ACHN (cell line): ENCODE data around the gene GNPNAT1.

Experiments
- DNase-seq: peaks from one replicate; pipeline ENCODE4 v3.0.0-alpha.2; 2015
- in situ Hi-C: cut with HindIII; loops from 2 replicates; pipeline ENCODE4 v1.10.0; 2017; ENCODE audit warnings: low sequenced_read_pairs, low pct_ligation_motif_present, low pct_unique_long_range_greater_than_20kb

Gene GNPNAT1

DNA sequence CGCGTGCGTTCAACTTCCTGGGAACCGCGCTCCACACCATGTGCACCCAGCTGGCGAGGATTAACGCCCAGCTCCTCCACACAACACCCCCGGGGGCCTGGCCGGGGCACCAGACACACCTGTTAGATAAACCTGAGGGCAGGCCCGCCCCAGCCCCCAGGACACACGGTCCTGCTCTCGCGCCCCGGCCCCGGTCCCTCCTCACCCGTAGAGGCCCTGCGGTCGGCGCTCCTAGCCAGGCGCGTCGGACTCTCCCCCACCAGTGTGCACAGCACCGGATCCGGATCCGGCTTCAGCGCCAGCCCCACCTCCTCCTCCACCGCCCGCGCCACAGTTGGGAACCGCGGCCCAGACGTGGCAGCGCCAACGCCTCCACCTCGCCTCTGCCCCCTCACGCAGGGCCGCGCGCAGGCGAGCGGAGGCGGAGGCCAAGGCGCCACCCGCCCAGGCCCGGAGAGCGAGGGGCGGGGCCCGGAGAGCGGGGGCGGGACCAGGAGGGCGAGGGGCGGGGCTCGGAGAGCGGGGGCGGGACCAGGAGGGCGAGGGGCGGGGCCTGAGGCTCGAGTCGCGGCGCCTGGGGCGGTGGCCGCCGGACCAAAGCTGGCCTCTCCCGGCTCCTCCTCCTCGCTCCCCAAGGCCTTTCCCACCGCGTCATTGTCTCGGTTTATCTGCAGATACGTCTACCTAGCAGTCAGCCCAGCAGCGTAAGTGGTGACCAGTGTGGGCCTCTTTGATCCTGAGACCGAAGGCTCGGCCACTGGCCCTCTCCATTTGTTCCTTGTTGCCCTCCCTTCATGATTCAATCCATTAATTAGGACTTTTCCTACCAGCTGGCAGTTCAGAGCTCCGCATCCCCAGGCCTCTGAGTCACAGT is at the start of gene GNPNAT1:
TSS of gene GNPNAT1 (minus strand) at position 385 of the 874 bp plus-strand sequence. CDS start 6,957 bp downstream, outside the sequence.
- peak; percentile 92 for DNase-seq
- in situ Hi-C loops = no loop called here

DNA sequence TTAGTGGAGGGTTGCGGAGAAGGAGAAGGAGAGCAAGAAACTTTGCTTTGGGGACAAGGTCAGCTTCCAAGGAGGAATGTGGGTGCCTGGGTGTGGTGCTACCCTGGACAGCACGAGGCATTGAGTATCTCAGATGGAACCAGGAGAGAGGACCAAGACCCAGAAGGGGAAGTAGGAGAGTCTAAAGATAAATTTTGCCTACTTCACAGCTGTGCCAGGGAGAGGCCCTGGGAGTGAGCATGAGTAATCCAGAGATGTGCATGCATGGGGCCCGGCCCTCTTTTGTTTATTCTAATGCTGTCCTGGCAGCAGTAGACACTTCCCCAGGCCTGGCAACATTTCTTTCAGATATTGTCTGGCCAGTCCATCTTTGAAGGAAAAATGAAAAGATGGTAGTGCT is 49.5 kb upstream of the GNPNAT1 start:
- in situ Hi-C loops = no loop called here
- no peak for DNase-seq

DNA sequence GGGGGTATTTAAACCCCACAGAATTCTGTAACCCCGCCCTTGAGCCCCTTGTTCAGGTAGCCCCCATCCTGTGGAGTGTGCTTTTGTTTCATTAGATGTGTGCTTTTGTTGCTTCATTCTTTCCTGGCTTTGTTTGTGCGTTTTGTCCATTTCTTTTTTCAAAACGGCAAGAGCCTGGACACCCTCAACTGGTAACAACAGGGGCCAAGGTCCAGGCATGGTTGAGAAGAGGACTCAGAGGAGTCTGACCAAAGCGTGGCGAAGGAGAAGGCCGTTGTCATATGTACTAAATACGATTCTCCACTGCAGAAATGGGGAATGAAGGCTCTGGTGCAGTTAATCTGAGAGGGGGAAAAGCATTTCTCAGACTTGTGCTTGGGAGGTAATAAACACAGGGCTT is 46.0 kb upstream of the GNPNAT1 start:
- DNase-seq = no peak
- in situ Hi-C loops = no loop called here

DNA sequence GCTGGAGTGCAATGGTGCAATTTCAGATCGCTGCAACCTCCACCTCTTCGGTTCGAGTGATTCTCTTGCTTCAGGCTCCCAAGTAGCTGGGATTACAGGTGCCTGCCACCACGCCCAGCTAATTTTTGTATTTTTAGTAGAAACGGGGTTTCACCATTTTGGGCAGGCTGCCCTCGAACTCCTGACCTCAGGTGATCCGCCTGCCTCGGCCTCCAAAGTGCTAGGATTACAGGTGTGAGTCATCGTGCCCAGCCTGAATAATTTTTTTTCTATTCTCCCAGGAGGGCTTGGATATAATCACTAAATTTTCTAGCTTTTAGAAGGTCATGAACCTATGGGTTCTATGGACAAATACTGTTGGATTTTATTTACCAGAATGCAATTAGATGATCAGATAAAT is 44.7 kb upstream of the GNPNAT1 start:
- no peak for DNase-seq
- in situ Hi-C loops = no loop called here

DNA sequence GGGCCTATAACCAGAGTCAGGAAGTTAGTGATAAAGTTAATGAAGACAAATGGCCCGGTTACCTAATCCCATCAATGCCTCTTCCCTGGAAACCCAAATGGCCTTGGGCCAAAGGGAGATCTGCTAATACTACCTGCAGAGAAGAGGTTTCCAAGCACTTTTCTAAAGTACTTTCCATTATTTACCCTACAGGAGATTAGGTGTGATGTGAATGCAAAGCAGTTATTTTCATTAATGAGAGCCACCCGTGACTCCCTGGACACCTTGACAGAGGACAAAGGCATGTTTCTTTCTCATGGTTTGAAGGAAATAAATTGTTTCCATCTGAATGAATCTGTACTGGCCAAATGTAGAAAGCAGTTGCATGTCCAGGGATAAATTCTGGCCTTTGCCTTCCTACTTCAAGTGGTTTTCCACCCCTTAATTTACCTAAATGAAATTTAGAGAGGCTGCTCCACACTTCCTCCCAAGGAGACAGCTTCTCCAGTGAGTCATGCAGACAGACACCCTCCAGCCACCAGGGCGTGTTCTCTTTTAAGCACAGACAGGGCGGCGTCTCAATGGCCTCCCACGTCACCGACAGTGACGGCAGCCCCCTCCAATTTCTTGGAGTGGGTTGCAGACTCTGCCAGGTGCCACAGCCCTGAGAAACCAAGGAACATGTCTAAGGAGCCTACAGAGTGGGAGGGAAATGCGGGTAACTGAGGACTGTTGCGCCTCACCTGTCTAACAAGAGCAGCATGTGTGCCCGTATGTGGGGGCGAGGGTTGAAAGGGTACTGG is 43.9 kb upstream of the GNPNAT1 start:
- in situ Hi-C loops = no loop called here
- DNase-seq = peak; percentile 43

DNA sequence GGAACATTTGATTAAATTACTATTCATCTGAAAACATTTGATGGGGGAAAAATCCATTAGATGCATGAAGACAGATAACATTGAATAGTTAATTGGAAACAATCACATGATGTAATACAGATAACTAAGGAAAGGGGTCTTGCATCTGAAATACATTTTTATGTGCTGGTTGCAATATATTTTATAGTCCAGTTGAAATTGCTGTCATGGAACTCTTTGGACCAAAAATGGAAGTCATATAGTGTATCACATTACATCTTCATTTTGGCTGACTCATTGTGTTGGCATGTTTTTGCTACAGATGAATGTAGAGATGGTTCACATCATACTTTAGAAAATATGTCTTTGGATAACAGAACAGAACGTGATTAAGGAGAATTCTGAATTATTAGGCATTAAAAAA is 43.0 kb upstream of the GNPNAT1 start:
- in situ Hi-C loops = no loop called here
- DNase-seq = peak; percentile 38

DNA sequence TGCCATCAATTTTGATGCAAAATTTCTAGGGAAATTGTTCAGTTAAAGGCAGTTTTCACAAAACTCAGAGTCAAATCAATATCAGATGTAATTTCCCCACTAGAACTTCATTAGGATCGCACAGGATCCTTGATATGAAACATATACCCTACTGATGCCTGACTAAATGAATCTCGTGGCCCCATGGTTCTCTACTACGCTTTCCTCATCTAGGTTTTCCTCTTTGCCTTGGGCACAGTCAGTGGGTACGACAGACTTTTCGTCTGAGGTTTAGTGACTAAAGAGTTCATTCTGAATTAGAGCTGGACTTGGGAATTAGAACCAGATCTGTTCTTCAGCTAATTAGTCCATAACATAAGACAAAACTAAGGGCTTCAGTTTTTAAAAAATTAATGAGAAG is 42.5 kb upstream of the GNPNAT1 start:
- in situ Hi-C loops = no loop called here
- DNase-seq = no peak

DNA sequence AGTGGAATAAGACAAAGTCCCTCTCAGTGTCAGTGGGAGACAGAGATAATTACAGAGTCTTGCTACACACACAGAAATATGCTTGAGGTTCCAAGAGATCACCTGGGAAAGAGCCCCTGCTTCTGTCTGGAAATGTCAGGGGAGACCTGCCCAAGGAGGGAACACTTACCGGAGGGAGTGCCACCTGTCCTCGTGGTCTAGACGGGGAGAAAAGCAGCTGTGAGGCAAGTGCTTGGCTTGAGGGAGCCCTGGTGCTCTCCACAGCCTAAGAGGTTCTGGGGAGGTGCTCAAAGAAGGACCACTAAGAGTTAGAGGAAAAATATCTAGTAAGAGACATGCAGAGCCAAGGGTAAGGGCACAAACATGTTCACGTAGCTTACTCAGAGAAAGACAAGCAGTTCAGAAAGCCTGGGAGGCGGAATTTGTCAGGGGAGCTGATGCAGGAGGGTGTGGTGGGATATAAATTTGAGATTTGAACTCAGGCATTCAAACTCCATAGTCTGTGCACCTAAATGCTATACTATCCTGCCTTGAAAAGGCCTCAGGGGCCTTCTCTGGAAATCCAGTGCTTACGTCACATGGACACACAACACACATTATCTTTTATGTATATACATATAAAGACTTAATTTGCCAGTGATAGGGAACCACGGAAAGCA is 38.2 kb upstream of the GNPNAT1 start:
- no peak for DNase-seq
- in situ Hi-C loops = no loop called here

DNA sequence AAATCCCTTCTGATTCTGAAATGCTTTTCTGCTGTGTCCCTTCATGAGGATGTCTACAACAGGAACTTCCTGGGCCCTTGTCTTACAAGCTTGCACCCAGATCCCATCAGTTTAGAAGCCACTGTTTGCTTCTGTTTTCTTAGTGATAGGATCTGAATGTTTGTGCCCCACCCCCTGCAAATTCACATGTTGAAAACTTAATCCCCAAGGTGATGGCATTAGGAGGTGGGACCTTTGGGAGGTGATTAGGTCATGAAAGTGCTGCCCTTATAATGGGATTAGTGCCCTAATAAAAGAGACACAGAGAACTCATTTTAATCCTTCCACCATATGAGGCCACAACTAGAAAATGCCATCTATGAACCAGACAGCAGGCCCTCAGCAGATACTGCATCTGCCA is 36.0 kb upstream of the GNPNAT1 start:
- in situ Hi-C loops = no loop called here
- DNase-seq = no peak

DNA sequence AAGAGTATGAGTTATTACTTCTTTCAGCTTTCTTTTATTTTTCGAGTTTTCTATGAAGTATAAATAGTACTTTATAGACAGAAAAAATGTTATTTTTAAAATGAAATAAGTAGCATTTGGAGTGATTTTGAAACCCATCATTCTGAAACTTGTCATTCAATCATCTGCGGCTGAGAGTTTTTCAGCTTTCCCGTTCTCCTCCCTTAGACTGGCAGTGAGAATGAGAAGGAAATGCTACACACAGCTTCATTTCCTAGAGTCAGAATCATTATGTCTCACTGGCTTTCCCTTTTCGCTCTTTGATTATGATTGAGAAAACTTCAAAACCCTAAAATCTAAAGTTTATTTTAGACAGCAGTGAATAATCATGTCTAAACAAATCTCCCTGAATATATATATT is 33.7 kb upstream of the GNPNAT1 start:
- no peak for DNase-seq
- in situ Hi-C loops = no loop called here

DNA sequence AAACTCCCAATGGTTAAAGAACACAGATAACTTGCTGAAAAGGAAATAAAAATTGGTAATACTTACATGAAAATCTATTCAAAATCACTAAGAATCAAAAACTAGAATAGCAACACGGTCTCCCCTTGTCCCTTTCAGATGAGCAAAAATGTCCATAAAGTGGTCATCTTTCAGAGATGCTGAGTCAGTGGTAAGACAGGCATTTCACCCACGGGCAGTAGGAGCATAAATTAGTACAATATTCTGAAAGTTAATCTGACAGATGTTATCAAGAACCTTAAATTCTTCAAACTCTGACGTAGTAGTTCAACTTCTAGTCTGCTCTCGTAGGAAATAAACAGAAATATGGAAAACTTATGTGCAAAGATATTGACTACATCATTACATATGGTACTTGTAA is 33.1 kb upstream of the GNPNAT1 start:
- DNase-seq = no peak
- in situ Hi-C loops = no loop called here

DNA sequence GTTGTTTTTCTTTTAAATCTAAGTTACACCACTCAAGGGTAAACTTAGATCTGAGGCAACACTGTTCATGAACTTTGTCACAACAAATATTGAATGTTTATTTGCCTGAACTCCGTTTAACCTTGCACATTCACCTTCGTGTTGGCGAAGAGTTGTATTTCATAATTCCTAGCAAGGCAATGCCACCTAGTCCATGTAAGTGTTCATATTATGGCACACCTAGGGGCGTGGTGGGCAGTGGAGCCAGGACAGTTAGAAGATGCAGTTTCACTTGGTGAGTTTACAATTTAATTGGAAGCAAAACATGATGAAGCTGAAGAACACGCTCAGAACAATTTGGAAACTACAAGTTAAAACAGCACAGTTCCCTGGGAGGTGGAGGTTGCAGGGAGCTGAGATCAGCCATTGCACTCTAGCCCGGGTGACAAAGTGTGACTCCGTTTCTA is 30.4 kb upstream of the GNPNAT1 start:
- no peak for DNase-seq
- in situ Hi-C loops = no loop called here

DNA sequence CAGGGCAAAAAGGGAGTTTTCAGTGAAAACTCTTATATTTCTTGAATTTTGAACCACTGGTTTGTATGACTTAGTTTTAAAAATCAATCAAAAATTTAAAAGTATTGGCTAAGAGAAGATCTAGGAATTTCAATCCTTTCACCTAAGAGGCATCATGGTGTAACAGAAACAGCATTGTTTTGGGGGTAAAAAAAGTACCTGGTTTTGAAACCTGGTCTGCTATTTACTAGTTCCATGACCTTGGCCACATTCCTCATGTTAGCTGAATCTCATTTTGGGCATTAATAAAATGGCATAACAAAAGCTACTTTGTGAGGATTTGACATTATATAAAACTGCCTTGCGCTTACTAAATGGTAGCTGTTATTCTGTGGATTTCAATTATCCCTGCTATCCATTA is 16.7 kb upstream of the GNPNAT1 start:
- in situ Hi-C loops = no loop called here

DNA sequence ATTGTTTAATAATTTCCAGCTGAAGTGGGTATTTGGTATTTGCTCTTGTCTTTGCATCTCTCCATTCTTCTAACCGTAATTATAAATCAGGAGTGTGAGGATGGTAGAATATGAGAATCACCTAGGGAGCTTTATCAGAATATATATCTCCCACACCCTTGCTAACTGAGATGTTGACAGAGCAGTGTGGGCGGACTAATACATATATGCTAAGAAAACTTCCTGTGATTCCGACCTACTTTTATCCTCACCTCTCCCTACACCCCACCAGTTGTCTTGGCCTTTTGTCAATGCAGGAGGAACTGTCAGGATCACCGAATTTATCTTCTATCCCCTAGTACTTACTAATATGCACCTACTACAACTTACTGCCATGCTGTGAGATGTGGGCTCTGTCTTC is 14.7 kb upstream of the GNPNAT1 start:
- no peak for DNase-seq
- in situ Hi-C loops = no loop called here

More for the DNA sequence above, 16.7 kb upstream of the GNPNAT1 start:
- DNase-seq = no peak

DNA sequence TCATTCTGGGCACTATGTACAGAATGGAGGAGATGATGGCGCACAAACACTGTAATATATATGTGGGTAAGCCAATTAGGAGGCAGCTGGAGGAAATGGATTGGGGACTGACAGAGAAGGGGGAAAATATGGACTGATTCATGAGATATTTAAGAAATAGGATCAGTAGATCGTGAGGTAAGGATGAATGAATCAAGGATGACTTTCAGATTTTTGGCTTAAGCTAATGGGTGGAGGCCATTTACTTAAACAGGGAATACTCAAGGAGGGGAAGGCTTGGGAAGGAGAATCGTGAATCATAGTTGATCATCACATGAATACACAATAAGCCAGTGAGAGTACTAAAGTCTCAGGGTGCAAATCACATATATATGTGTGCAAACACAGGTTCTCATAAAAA is 11.2 kb upstream of the GNPNAT1 start:
- in situ Hi-C loops = no loop called here
- DNase-seq = no peak

DNA sequence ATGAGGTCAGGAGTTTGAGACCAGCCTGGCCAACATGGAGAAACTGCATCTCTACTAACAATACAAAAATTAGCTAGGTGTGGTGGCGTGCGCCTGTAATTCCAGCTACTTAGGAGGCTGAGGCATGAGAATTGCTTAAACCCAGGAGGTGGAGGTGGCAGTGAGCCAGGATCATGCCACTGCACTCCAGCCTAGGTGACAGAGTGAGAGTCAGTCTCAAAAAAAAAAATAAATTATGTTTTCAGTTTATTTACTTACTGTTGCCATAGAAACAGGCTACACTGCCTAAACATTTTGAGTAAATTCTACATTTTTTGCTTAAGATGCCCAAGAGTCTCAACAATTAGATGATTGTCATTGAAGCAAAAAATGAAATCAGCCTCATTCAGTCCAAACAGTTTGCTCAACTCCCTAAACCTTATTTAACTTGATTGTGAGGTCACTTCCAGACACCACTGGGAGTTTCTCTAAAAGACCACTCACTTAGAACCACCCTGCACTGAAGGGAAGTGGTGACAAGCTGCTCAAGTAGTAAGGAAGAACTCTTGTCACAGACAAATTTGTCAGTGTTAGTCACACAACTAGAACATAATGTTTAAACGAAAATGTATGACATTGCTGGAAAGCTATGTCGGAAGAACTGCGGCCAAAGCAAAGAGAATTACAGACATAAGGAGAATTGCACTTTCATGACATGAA is 9.8 kb upstream of the GNPNAT1 start:
- DNase-seq = no peak
- in situ Hi-C loops = no loop called here

DNA sequence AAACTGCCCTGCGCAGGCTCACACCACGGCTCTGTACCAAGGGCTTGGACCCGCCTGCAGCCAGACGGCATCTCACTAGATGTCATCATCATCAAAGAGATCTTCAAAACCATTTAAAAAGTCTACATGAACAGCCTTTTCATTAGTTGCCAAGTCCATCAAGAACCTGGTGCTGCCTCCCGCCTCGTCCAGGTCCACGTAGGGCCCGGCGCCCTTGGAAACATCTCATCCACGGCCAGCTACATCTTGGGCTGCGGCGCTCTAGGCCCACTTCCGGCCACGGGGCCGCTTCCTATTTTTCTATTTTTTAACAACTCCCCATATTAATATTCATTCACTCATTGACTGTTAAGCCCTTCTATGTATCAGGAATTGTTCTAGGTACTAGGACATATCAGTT is 7.4 kb upstream of the GNPNAT1 start:
- DNase-seq = no peak
- in situ Hi-C loops = no loop called here

DNA sequence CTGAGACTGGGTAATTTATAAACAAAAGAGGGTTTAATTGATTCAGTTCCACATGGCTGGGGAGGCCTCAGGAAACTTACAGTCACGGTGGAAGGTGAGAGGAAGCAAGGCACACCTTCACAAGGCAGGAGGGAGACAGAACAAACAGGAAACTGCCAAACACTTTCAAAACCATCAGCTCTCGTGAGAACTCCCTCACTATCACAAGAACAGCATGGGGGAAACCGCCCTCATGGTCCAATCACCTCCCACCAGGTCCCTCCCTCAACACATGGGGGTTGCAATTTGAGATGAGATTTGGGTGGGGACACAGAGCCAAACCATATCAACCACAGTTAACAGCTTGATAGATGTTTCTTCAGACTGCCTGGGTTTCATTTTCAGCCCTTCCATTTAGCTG is 6.2 kb upstream of the GNPNAT1 start:
- DNase-seq = no peak
- in situ Hi-C loops = no loop called here

DNA sequence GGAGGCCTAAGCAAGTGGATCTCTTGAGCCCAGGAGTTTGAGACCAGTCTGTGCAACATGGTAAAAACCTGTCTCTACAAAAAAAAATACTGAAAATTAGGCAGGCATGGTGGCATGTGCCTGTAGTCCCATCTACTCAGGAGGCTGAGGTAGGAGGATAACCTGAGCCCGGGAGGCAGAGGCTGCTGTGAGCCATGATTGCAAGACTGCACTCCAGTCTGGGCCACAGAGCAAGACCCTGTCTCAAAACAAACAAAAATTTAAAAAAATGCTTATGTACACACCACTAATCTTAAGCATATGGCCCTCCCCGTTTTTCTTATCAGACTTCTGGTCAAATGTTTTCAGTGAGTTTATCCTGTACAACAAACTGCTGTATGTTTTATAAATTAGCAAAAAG is 1.7 kb upstream of the GNPNAT1 start:
- in situ Hi-C loops = no loop called here
- no peak for DNase-seq
